ENCODE results near the gene MDFI.

GRCh38 chr6:41623330-41623729 is 14.9 kb upstream of the MDFI start:
- no peak for TF ChIP-seq CTCF (conservative IDR thresholded peaks at IDR 0.05; ENCODE audit: low read depth, low read length)
- no peak for TF ChIP-seq EZH2 (IDR thresholded peaks at IDR 0.05; ENCODE audit: low read length, unreplicated experiment)

Data from PC-3 (cell line).